Panc1 (cell line): ENCODE data around the gene CFAP100. TPM values are rescaled to one million over a fixed set of nuclear protein-coding genes. Genes with fewer than 3 reads are reported as not detected.

Experiments used
- ATAC-seq: fragments of 200-7000 bp; cut with Tn5 transposase; 2 replicates; pipeline ENCODE4 v1.9.1; 2020; ENCODE audit warnings: mild to moderate bottlenecking, moderate library complexity
- BruUV-seq: library from RNA; stranded (reverse); fragments of 400-500 nt; replicated peaks from 2 replicates; lab custom pipeline; 2021; lab: Mats Ljungman, UMichigan
- CTCF ChIA-PET: fragments of 300-600 bp; sonication (Branson Sonifier 250); formaldehyde crosslinking; loops from one replicate; lab custom pipeline; 2022; ENCODE audit warnings: antibody characterized with exemption; lab: Charles Lee
- POLR2A ChIA-PET: fragments of 300-600 bp; sonication (Branson Sonifier 250); formaldehyde crosslinking; loops from one replicate; lab custom pipeline; 2022; ENCODE audit warnings: antibody characterized with exemption; lab: Charles Lee
- DNase-seq: peaks from one replicate; pipeline ENCODE4 v3.0.0-alpha.2; 2010; ENCODE audit warnings: low read depth, low spot score
- H3K27ac ChIP-seq: 2 replicates; pipeline ENCODE4 v1.5.1; 2011; ENCODE audit warnings: mild to moderate bottlenecking, low read length, inconsistent platforms
- H3K27me3 ChIP-seq: fragments of 200-500 bp; sonication (Bioruptor generic); 2 replicates; pipeline ENCODE4 v1.6.0; 2014; ENCODE audit warnings: low read length, inconsistent platforms; ENCODE audit not compliant: control insufficient read depth, insufficient read depth
- H3K36me3 ChIP-seq: fragments of 200-500 bp; sonication (Bioruptor generic); 2 replicates; pipeline ENCODE4 v1.5.1; 2014; ENCODE audit warnings: inconsistent platforms, mild to moderate bottlenecking, low read length, moderate library complexity; ENCODE audit not compliant: control insufficient read depth, insufficient read depth
- H3K4me1 ChIP-seq: 2 replicates; pipeline ENCODE4 v1.5.1; 2011; ENCODE audit warnings: inconsistent platforms, mild to moderate bottlenecking, low read length, moderate library complexity; ENCODE audit not compliant: control insufficient read depth, insufficient read depth
- H3K4me3 ChIP-seq, 2 experiments: 2 replicates each; pipeline ENCODE4 v1.5.1; 2011 to 2012; ENCODE audit warnings: low read depth in 2 of 2, low read length in 2 of 2, mild to moderate bottlenecking in 2 of 2, inconsistent platforms in 1 of 2, moderate library complexity in 1 of 2
- H3K9me3 ChIP-seq: fragments of 200-500 bp; sonication (Bioruptor generic); 2 replicates; pipeline ENCODE4 v1.5.1; 2014; ENCODE audit warnings: low read depth, mild to moderate bottlenecking, inconsistent platforms, low read length, moderate library complexity; ENCODE audit not compliant: control insufficient read depth, insufficient read depth
- CTCF ChIP-seq: fragments of 450-650 bp; IDR thresholded peaks from 2 replicates; pipeline ENCODE4 v1.5.1; 2017; ENCODE audit warnings: mild to moderate bottlenecking
- POLR2AphosphoS5 ChIP-seq: IDR thresholded peaks from 2 replicates; pipeline ENCODE4 v1.6.1; 2012; ENCODE audit warnings: mild to moderate bottlenecking, low read depth, low read length, moderate library complexity
- REST ChIP-seq, 2 experiments: IDR thresholded peaks; 2 replicates each; pipeline ENCODE4 v1.6.1; 2011 to 2012; ENCODE audit warnings: low read depth in 2 of 2, control low read depth in 1 of 2, low read length in 1 of 2, mild to moderate bottlenecking in 1 of 2, moderate library complexity in 1 of 2; ENCODE audit not compliant: insufficient read depth in 1 of 2
- SIN3A ChIP-seq: IDR thresholded peaks from 2 replicates; pipeline ENCODE4 v1.6.1; 2012; ENCODE audit warnings: low read depth, mild to moderate bottlenecking, low read length, moderate library complexity, borderline replicate concordance; ENCODE audit not compliant: insufficient read depth
- TCF7L2 ChIP-seq: IDR thresholded peaks from 2 replicates; pipeline ENCODE4 v1.6.1; 2011; ENCODE audit warnings: mild to moderate bottlenecking, low read depth, low read length, inconsistent platforms
- in situ Hi-C: cut with HindIII; loops from 2 replicates; pipeline ENCODE4 v1.10.0; 2016; ENCODE audit warnings: low sequenced_read_pairs, low pct_unique_long_range_greater_than_20kb
- intact Hi-C: fragments of 100-400 bp; cut with micrococcal nuclease; formaldehyde crosslinking; loops from one replicate; pipeline ENCODE4 v1.10.0; 2022; ENCODE audit not compliant: unreplicated experiment
- total RNA-seq: library from RNA; stranded (reverse); gene quantifications from one replicate; pipeline ENCODE4 v1.2.1, GENCODE V29; 2021; ENCODE audit not compliant: unreplicated experiment

CFAP100 gene
- total RNA-seq, 1 experiment from 2014 or later = not detected

- DNase-seq (no peak), ATAC-seq (no peak)
- CTCF ChIA-PET = interaction anchor here (0.6 kb wide), 1 partner anchor 246 kb away, joined by 5 read pairs; no protein-coding TSS in a partner anchor
- Histone ChIP-seq H3K9me3 (no peaks in the 10 kb centered on the region), H3K27me3 (peaks cover 4% of the 10 kb centered on the region; the same call in 1 of the 2 replicates), H3K27ac (no peak overlapping the region), H3K4me3 (no peak overlapping the region), H3K36me3 (no peaks in the 10 kb centered on the region), H3K4me1 (no peaks in the 10 kb centered on the region)
- no peak for TF ChIP-seq POLR2AphosphoS5
- TF ChIP-seq CTCF = no peak
- TF ChIP-seq SIN3A = no peak
- no peak for TF ChIP-seq REST (IDR thresholded peaks at IDR 0.05; ENCODE audit: insufficient read depth in 1 of 2, low read depth in 2 of 2, low read length in 1 of 2)
- no peak for TF ChIP-seq TCF7L2
- intact Hi-C loops = no loop called here
- POLR2A ChIA-PET = interaction anchor here (0.6 kb wide), 1 partner anchor 269 kb away, joined by 3 read pairs; no protein-coding TSS in a partner anchor
- in situ Hi-C loops = no loop called here
- no TSS peak for BruUV-seq
These were observed 20.4 kb downstream of the CFAP100 start for GRCh38 chr3:126414961-126415660.

- ATAC-seq (no peak), DNase-seq (no peak)
- Histone ChIP-seq H3K4me3 (no peak overlapping the region), H3K36me3 (no peaks in the 10 kb centered on the region), H3K27ac (no peak overlapping the region), H3K9me3 (no peaks in the 10 kb centered on the region), H3K4me1 (no peaks in the 10 kb centered on the region), H3K27me3 (peaks cover 4% of the 10 kb centered on the region; the same call in 1 of the 2 replicates)
- TF ChIP-seq REST (IDR thresholded peaks at IDR 0.05; ENCODE audit: insufficient read depth in 1 of 2, low read depth in 2 of 2, low read length in 1 of 2) = no peak
- TF ChIP-seq CTCF = no peak
- TF ChIP-seq TCF7L2 = no peak
- TF ChIP-seq SIN3A = no peak
- no peak for TF ChIP-seq POLR2AphosphoS5
- in situ Hi-C loops (no loop called here), intact Hi-C loops (no loop called here)
- ChIA-PET CTCF (no interaction called here), POLR2A (no interaction called here)
- BruUV-seq = no TSS peak
These were observed 21.2 kb downstream of the CFAP100 start for GRCh38 chr3:126415661-126416591.
